Epithelial cell of proximal tubule (primary cell): ENCODE results near the gene SYTL3. TPM values are rescaled to one million over a fixed set of nuclear protein-coding genes. Genes with fewer than 3 reads are reported as not detected.

Source experiments
- DNase-seq: peaks from one replicate; pipeline ENCODE4 v3.0.0-alpha.2; 2011; ENCODE audit warnings: low read depth
- H3K4me3 ChIP-seq: 2 replicates; pipeline ENCODE4 v1.5.1; 2011; ENCODE audit warnings: low read depth, mild to moderate bottlenecking, low read length
- total RNA-seq: library from RNA; depleted of rRNA; stranded (reverse); fragments of >200 nt; gene quantifications from 2 replicates; pipeline ENCODE4 v1.2.3, GENCODE V29; 2015
- TF ChIP-seq, protein P1 (sequence below): conservative IDR thresholded peaks from 2 replicates; pipeline ENCODE4 v1.5.1; 2012; ENCODE audit warnings: low read depth, mild to moderate bottlenecking, low read length

SYTL3 gene
- total RNA-seq, 1 donor from 2014 or later, result 11.0 TPM

DNA sequence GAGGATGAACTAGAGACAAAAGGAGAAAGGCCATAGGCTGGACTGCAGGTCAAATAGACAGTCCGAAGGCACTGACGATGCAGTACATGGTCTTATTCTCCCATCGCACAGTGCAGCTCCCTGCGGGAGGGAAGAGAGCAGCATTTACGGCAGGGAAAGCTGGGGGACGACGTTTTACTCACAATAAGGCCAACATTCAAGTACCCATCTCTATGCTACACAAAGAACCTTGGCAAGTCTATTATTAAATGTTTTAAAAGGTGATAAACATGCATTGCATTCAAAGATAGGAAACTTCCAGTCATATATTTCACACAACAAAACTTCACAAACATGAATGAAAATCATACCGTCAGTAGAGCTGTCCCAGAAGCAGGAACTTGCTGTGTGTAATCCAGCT lies 13.1 kb upstream of the SYTL3 start:
- no peak overlapping the region for H3K4me3 ChIP-seq
- TF ChIP-seq, protein P1, sequence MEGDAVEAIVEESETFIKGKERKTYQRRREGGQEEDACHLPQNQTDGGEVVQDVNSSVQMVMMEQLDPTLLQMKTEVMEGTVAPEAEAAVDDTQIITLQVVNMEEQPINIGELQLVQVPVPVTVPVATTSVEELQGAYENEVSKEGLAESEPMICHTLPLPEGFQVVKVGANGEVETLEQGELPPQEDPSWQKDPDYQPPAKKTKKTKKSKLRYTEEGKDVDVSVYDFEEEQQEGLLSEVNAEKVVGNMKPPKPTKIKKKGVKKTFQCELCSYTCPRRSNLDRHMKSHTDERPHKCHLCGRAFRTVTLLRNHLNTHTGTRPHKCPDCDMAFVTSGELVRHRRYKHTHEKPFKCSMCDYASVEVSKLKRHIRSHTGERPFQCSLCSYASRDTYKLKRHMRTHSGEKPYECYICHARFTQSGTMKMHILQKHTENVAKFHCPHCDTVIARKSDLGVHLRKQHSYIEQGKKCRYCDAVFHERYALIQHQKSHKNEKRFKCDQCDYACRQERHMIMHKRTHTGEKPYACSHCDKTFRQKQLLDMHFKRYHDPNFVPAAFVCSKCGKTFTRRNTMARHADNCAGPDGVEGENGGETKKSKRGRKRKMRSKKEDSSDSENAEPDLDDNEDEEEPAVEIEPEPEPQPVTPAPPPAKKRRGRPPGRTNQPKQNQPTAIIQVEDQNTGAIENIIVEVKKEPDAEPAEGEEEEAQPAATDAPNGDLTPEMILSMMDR, result no peak
- no peak for DNase-seq

DNA sequence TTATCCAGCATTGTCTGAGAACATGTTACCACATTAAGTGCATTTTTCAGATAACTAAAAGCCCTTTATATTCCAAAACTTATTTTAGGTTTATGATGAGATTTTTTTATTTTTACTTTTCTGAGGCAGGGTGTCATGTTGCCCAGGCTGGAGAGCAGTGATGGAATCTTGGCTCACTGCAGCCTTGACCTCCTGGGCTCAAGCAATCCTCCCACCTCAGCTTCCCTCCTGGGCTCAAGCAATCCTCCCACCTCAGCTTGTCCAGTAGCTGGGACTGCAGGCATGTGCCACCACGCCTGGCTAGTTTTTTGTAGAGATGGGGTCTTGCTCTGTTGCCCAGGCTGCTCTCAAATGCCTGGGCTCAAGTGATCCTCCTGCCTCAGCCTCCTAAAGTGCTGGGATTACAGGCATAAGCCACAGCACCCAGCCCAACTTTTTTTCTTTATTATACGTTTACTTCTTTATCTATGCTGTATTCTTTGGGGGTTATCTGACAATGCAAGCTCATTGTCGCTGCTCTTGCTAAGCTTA lies 11.5 kb upstream of the SYTL3 start:
- DNase-seq, result no peak
- TF ChIP-seq, protein P1, result no peak
- no peak overlapping the region for H3K4me3 ChIP-seq

DNA sequence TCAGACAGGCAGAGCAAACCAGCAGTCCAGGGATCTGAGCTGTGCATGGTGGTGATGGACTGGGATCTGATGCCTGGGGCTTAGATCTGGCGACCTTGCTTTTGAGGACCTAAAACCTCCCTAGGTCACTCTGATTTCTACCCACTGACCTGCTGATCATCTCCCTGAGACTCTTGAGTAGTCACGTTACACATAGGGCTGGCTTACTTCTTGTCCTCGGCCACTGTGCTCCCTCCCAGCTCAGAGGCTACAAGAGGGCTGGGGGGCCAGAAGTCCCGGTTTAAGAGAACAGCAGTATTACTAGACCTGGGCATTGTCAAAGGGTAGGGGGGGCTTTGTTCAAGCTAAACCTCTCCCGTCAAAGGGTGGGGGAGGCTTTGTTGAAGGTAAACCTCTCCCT lies 10.8 kb upstream of the SYTL3 start:
- no peak for DNase-seq
- no peak overlapping the region for H3K4me3 ChIP-seq
- TF ChIP-seq, protein P1, result no peak

DNA sequence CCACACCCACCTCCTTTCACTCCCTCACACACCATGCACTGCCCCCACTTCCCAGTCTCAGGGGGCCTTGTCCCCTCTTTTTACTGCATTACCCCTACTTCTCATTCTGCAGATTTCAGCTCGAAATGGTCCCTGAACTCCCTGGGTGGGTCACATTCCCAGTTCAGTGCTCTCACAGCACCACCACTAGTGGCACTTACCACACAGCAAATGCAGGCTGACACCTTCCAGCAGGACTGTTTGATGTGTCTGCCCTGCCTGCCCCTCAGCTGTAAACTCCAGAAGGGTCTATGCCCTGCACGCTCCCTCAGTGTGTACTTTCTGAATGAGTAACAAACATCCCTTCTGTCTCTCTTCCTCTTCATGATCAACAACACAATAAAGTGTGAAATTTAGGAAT lies 9.3 kb upstream of the SYTL3 start:
- no peak overlapping the region for H3K4me3 ChIP-seq
- TF ChIP-seq, protein P1, result no peak
- no peak for DNase-seq

DNA sequence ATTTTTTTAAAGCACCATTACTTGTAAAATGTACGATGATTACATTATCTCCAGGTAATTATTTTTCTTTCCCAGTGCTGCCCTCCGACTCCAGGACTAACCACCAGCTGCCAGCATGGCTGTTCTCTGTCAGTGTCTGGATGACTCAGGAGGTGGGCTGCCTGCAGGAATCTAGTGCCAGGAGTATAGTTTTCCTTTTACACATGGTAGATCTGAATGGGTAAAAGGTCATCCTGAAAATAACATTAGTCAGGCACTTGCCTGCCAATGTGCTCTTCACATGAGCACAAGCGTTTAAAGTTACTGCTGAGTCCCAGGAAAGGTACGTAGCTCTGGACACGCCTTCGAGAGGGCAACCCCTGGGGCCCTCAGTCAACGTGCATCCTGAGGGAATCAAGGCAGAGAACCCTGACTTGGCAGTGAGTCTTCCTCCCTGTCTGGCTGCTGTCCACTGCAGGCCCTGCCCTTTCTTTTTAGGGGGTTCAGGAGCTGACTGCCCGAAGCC lies 7.7 kb upstream of the SYTL3 start:
- peak; percentile 95 for DNase-seq
- TF ChIP-seq, protein P1, result no peak
- H3K4me3 ChIP-seq, result peak overlapping the region; percentile 95

DNA sequence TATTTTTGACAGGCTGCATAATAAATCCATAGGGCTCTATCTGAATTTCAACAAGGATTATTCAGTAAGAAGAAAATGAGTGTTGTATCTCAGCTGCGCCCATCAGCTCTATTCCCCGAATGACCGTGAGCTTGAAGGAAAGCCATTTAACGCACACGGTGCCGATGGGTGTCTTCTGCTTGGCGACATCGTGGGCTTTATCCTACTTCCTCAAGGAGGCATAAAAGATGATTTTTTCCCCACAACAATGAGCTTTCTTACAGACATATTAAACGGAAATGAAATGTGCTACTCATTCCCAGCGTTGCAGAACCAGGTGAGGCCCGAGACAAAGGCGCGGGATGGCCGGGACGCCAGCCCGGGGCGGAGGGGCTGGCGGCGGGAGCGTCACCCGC lies 6.0 kb upstream of the SYTL3 start:
- peak overlapping the region; percentile 95 for H3K4me3 ChIP-seq
- no peak for DNase-seq
- TF ChIP-seq, protein P1, result no peak
